Dedifferentiated amniotic fluid mesenchymal stem cell (primary cell): ENCODE data around the gene PPP1R3E.

Experiments used
- DNase-seq: peaks from one replicate; pipeline ENCODE4 v3.0.0-alpha.2; 2016; ENCODE audit errors: extremely low spot score

PPP1R3E gene

GRCh38 chr14:23248601-23249000 lies 54.1 kb downstream of the PPP1R3E start:
- DNase-seq: no peak
